GM10266 (cell line): Measurements from ENCODE around the gene DEGS2.

ENCODE experiments used
- DNase-seq: peaks from one replicate; pipeline ENCODE4 v3.0.0; 2012; ENCODE audit errors: extremely low spot score
- CTCF ChIP-seq: IDR thresholded peaks from 2 replicates; pipeline ENCODE4 v1.5.1; 2012; ENCODE audit warnings: mild to moderate bottlenecking, low read depth; ENCODE audit not compliant: control insufficient read depth, insufficient read depth; ENCODE audit errors: missing control alignments

The DEGS2 gene

GRCh38 chr14:100120522-100121269 lies 38.7 kb downstream of the DEGS2 start:
- no peak for TF ChIP-seq CTCF
- DNase-seq = no peak

GRCh38 chr14:100119251-100119650 lies 40.2 kb downstream of the DEGS2 start:
- DNase-seq = no peak
- TF ChIP-seq CTCF = no peak

- TF ChIP-seq CTCF = no peak
- no peak for DNase-seq
Observed at GRCh38 chr14:100118396-100119011, 40.9 kb downstream of the DEGS2 start.

- TF ChIP-seq CTCF = no peak
- no peak for DNase-seq
Observed at GRCh38 chr14:100117633-100118395, 41.6 kb downstream of the DEGS2 start.

- DNase-seq = no peak
- no peak for TF ChIP-seq CTCF
Observed at GRCh38 chr14:100117026-100117425, 42.4 kb downstream of the DEGS2 start.

GRCh38 chr14:100116134-100116533 lies 43.3 kb downstream of the DEGS2 start:
- DNase-seq = no peak
- no peak for TF ChIP-seq CTCF
